ENCODE data around the gene ZNF749.
"Not testable (repeated sequence)": the region's sequence is repeated elsewhere in the genome, so short reads cannot be mapped to it uniquely, and the experiment has no call there.

GRCh38 chr19:57488299-57488644, 53.1 kb downstream of the ZNF749 start:
- TF ChIP-seq CTCF (IDR thresholded peaks at IDR 0.05; ENCODE audit: low read length); EZH2phosphoT487 (IDR thresholded peaks at IDR 0.05; ENCODE audit: low read length); EZH2 (optimal IDR thresholded peaks at IDR 0.05; ENCODE audit: low read depth, low read length): not testable (repeated sequence)
